H1 (cell line): Measurements from ENCODE around the gene GRHL3. TPM values are rescaled to one million over a fixed set of nuclear protein-coding genes. Genes with fewer than 3 reads are reported as not detected.

Experiments
- CTCF ChIA-PET: fragments of 300-600 bp; sonication (Branson Sonifier 250); formaldehyde crosslinking; loops from one replicate; lab custom pipeline; 2021; ENCODE audit not compliant: partially characterized antibody; lab: Charles Lee
- POLR2A ChIA-PET: fragments of 300-600 bp; sonication (Branson Sonifier 250); formaldehyde crosslinking; loops from one replicate; lab custom pipeline; 2021; ENCODE audit warnings: inconsistent platforms; ENCODE audit not compliant: partially characterized antibody; lab: Charles Lee
- DNase-seq, 2 experiments: peaks; one replicate each; pipeline versions ENCODE4 v3.0.0 to v3.0.0-alpha.2; 2010 to 2022; ENCODE audit warnings: low spot score in 2 of 2, low read depth in 1 of 2, mixed read lengths in 1 of 2
- FAIRE-seq: peaks from 2 replicates; lab custom pipeline; 2011; peaks lifted over from hg19 to GRCh38; lab: Jason Lieb, UNC
- H2AFZ ChIP-seq: 2 replicates; pipeline ENCODE4 v1.8.1; 2012; ENCODE audit warnings: low read length, inconsistent platforms
- H2AK5ac ChIP-seq: 2 replicates; pipeline ENCODE4 v1.6.1; 2013; ENCODE audit warnings: low read depth, low read length
- H2BK120ac ChIP-seq: replicated peaks from 2 replicates; pipeline ENCODE3; 2013; ENCODE audit warnings: low read depth, low read length, inconsistent platforms
- H2BK12ac ChIP-seq: 2 replicates; pipeline ENCODE4 v1.6.1; 2013; ENCODE audit warnings: low read depth, low read length
- H2BK15ac ChIP-seq: 2 replicates; pipeline ENCODE4 v1.6.1; 2013; ENCODE audit warnings: low read length
- H2BK20ac ChIP-seq: 2 replicates; pipeline ENCODE4 v1.6.1; 2013; ENCODE audit warnings: low read length
- H2BK5ac ChIP-seq: 2 replicates; pipeline ENCODE4 v1.6.1; 2013; ENCODE audit warnings: low read depth, low read length
- H3K14ac ChIP-seq: 2 replicates; pipeline ENCODE4 v1.6.1; 2013; ENCODE audit warnings: inconsistent platforms; ENCODE audit not compliant: insufficient read length
- H3K18ac ChIP-seq: 2 replicates; pipeline ENCODE4 v1.6.1; 2013; ENCODE audit warnings: low read length; ENCODE audit errors: extremely low read depth
- H3K23ac ChIP-seq: 2 replicates; pipeline ENCODE4 v1.6.1; 2013; ENCODE audit warnings: inconsistent platforms; ENCODE audit not compliant: insufficient read length
- H3K23me2 ChIP-seq: 2 replicates; pipeline ENCODE4 v1.6.1; 2013; ENCODE audit warnings: low read depth, low read length
- H3K27ac ChIP-seq: 2 replicates; pipeline ENCODE4 v1.6.1; 2011; ENCODE audit warnings: low read depth, low read length, inconsistent platforms
- H3K27me3 ChIP-seq, 4 experiments: replicated peaks in 1 of 4; 1 replicate in 1 of 4; 2 replicates in 3 of 4; pipeline versions ENCODE4 v1.6.1 to v1.8.1; 2011 to 2013; ENCODE audit warnings: low read length in 3 of 4, mild to moderate bottlenecking in 3 of 4, inconsistent platforms in 2 of 4, mixed read lengths in 2 of 4, moderate library complexity in 1 of 4; ENCODE audit not compliant: control insufficient read depth in 3 of 4, insufficient read depth in 3 of 4; ENCODE audit errors: extremely low read depth in 1 of 4
- H3K36me3 ChIP-seq, 4 experiments: 2 replicates each; pipeline versions ENCODE4 v1.6.1 to v1.8.1; 2011 to 2013; ENCODE audit warnings: mild to moderate bottlenecking in 4 of 4, low read length in 3 of 4, moderate library complexity in 2 of 4, control low read depth in 1 of 4, inconsistent platforms in 1 of 4; ENCODE audit not compliant: insufficient read depth in 4 of 4, control insufficient read depth in 2 of 4
- H3K4ac ChIP-seq: replicated peaks from 2 replicates; pipeline ENCODE3; 2013; ENCODE audit warnings: low read length, low read depth, mixed read lengths, inconsistent platforms; ENCODE audit not compliant: insufficient read length
- H3K4me1 ChIP-seq, 4 experiments: replicated peaks in 1 of 4; 1 replicate in 1 of 4; 2 replicates in 3 of 4; pipeline versions ENCODE4 v1.6.1 to v1.8.1; 2011 to 2013; ENCODE audit warnings: low read length in 3 of 4, inconsistent platforms in 2 of 4, mixed read lengths in 1 of 4; ENCODE audit not compliant: insufficient read depth in 4 of 4, control insufficient read depth in 3 of 4
- H3K4me2 ChIP-seq, 2 experiments: 2 replicates each; pipeline versions ENCODE4 v1.6.1 to v1.8.1; 2011 to 2013; ENCODE audit warnings: low read depth in 2 of 2, low read length in 2 of 2, control low read depth in 1 of 2, inconsistent platforms in 1 of 2, mild to moderate bottlenecking in 1 of 2; ENCODE audit not compliant: insufficient read depth in 1 of 2
- H3K4me3 ChIP-seq, 4 experiments: fragments of 200-600, 300-600 bp in 1 of 4; sonication (generic), shearing (Covaris generic), sonication (Bioruptor Twin) in 1 of 4; 2 replicates each; pipeline versions ENCODE4 v1.5.1 to v1.8.1; 2011 to 2016; ENCODE audit warnings: low read length in 4 of 4, low read depth in 3 of 4, control low read depth in 2 of 4, inconsistent platforms in 2 of 4, mild to moderate bottlenecking in 2 of 4, mixed read lengths in 1 of 4, moderate library complexity in 1 of 4; ENCODE audit not compliant: insufficient read depth in 2 of 4; ENCODE audit errors: extremely low read depth in 1 of 4
- H3K56ac ChIP-seq: replicated peaks from 2 replicates; pipeline ENCODE3; 2013; ENCODE audit warnings: low read depth, mild to moderate bottlenecking, mixed read lengths, low read length, inconsistent platforms; ENCODE audit not compliant: insufficient read length
- H3K79me1 ChIP-seq: 2 replicates; pipeline ENCODE4 v1.6.1; 2013; ENCODE audit warnings: low read depth, low read length, control low read depth
- H3K79me2 ChIP-seq, 2 experiments: 2 replicates each; pipeline versions ENCODE4 v1.6.1 to v1.8.1; 2012 to 2013; ENCODE audit warnings: low read length in 2 of 2, mild to moderate bottlenecking in 2 of 2, inconsistent platforms in 1 of 2; ENCODE audit not compliant: insufficient read depth in 2 of 2, control insufficient read depth in 1 of 2
- H3K9ac ChIP-seq, 4 experiments: replicated peaks in 1 of 4; 1 replicate in 1 of 4; 2 replicates in 3 of 4; pipeline versions ENCODE4 v1.6.1 to v1.8.1; 2011 to 2013; ENCODE audit warnings: low read depth in 3 of 4, low read length in 3 of 4, control low read depth in 2 of 4, mild to moderate bottlenecking in 2 of 4, moderate library complexity in 2 of 4, inconsistent platforms in 1 of 4; ENCODE audit errors: extremely low read depth in 1 of 4
- H3K9me3 ChIP-seq, 2 experiments: 2 replicates each; pipeline versions ENCODE4 v1.6.1 to v1.8.1; 2012 to 2013; ENCODE audit warnings: mild to moderate bottlenecking in 2 of 2, moderate library complexity in 2 of 2, control low read depth in 1 of 2, inconsistent platforms in 1 of 2, low read depth in 1 of 2, low read length in 1 of 2, mixed read lengths in 1 of 2; ENCODE audit not compliant: insufficient read depth in 2 of 2
- H4K20me1 ChIP-seq, 2 experiments: replicated peaks in 1 of 2; 2 replicates each; pipeline versions ENCODE3 to v1.8.1; 2011 to 2013; ENCODE audit warnings: inconsistent platforms in 2 of 2, low read length in 2 of 2, mild to moderate bottlenecking in 1 of 2; ENCODE audit not compliant: insufficient read depth in 2 of 2, control insufficient read depth in 1 of 2
- H4K5ac ChIP-seq: 2 replicates; pipeline ENCODE4 v1.6.1; 2013; ENCODE audit warnings: low read length, low read depth, mixed read lengths, inconsistent platforms; ENCODE audit not compliant: insufficient read length
- H4K8ac ChIP-seq: 2 replicates; pipeline ENCODE4 v1.8.0; 2013; ENCODE audit warnings: mild to moderate bottlenecking, moderate library complexity, low read length, inconsistent platforms; ENCODE audit not compliant: insufficient read depth; ENCODE audit errors: extremely low read depth
- H4K91ac ChIP-seq: replicated peaks from 2 replicates; pipeline ENCODE3; 2013; ENCODE audit warnings: low read length, mixed read lengths, inconsistent platforms; ENCODE audit not compliant: insufficient read length
- ASH2L ChIP-seq: fragments of 200-600, 300-600 bp; sonication (generic); IDR thresholded peaks from one replicate; pipeline ENCODE4 v1.7.1; 2017; ENCODE audit warnings: low read length
- CBX5 ChIP-seq: fragments of 300-800, 300-1000 bp; sonication (generic); IDR thresholded peaks from 2 replicates; pipeline ENCODE4 v1.7.1; 2016; ENCODE audit warnings: antibody characterized with exemption, low read length, low read depth
- EZH2 ChIP-seq: fragments of 200-600 bp; sonication (generic); IDR thresholded peaks from 2 replicates; pipeline ENCODE4 v1.7.1; 2012; ENCODE audit warnings: low read depth, mild to moderate bottlenecking, moderate library complexity, low read length, inconsistent platforms; ENCODE audit not compliant: severe bottlenecking
- FOSL1 ChIP-seq: IDR thresholded peaks from 2 replicates; pipeline ENCODE4 v1.6.1; 2011; ENCODE audit warnings: mild to moderate bottlenecking, low read depth, low read length, moderate library complexity; ENCODE audit not compliant: insufficient read depth
- JUN ChIP-seq: IDR thresholded peaks from 2 replicates; pipeline ENCODE4 v1.6.1; 2011; ENCODE audit warnings: low read depth, mild to moderate bottlenecking, improper control_type of control experiment, low read length
- NANOG ChIP-seq: IDR thresholded peaks from 2 replicates; pipeline ENCODE4 v1.6.1; 2011; ENCODE audit warnings: low read length, low read depth, mild to moderate bottlenecking, inconsistent platforms; ENCODE audit not compliant: insufficient read depth, poor library complexity, severe bottlenecking
- RBBP5 ChIP-seq: IDR thresholded peaks from 2 replicates; pipeline ENCODE4 v1.7.1; 2012; ENCODE audit warnings: low read depth, mild to moderate bottlenecking, inconsistent platforms, low read length, moderate library complexity, borderline replicate concordance
- RNF2 ChIP-seq: fragments of 200-900, 300-1000 bp; sonication (generic); IDR thresholded peaks from 2 replicates; pipeline ENCODE4 v1.7.1; 2016; ENCODE audit warnings: borderline replicate concordance, low read depth, mild to moderate bottlenecking, antibody characterized with exemption, low read length; ENCODE audit not compliant: poor library complexity, severe bottlenecking; ENCODE audit errors: missing control alignments
- TAF7 ChIP-seq: optimal IDR thresholded peaks from 2 replicates; pipeline ENCODE3; 2011; ENCODE audit warnings: low read depth, mild to moderate bottlenecking, inconsistent platforms, low read length, moderate library complexity, borderline replicate concordance
- WGBS, 2 experiments: shearing (Covaris generic) in 1 of 2; methylation state at CpG; one replicate each; pipeline versions ENCODE4 v1.1.6 to v1.1.7; 2013 to 2015; ENCODE audit warnings: low lambda C conversion rate in 2 of 2, mixed read lengths in 2 of 2, inconsistent platforms in 1 of 2, low coverage in 1 of 2, missing lambda C conversion rate in 1 of 2; ENCODE audit not compliant: insufficient replicate concordance in 2 of 2, insufficient coverage in 1 of 2, insufficient read length in 1 of 2; ENCODE audit errors: extremely low coverage in 1 of 2, missing lambda C conversion rate in 1 of 2; 5-methylcytosine and 5-hydroxymethylcytosine counted together
- polyA plus RNA-seq, 7 experiments: library from polyadenylated mRNA; depleted of rRNA in 3 of 7; stranded (reverse) in 5 of 7; unstranded in 2 of 7; fragments of >200 nt in 5 of 7; fragments of 200-250 nt in 2 of 7; gene quantifications; 1 replicate in 5 of 7; 2 replicates in 1 of 7; 4 replicates in 1 of 7; pipeline versions ENCODE4 v1.2.1 to v1.2.3, GENCODE V29; 2011 to 2013; ENCODE audit warnings: missing spikeins in 2 of 7, mixed read lengths in 2 of 7
- total RNA-seq: library from RNA; stranded (reverse); fragmentation: NEBNext Ultra II Directional; extraction: Animal tissue kit (Norgen Biotek cat#: 25700); gene quantifications from 2 replicates; pipeline ENCODE4 v1.2.1, GENCODE V29; 2021
- TF ChIP-seq, protein P1 (sequence below): IDR thresholded peaks from 2 replicates; pipeline ENCODE4 v1.6.1; 2011; ENCODE audit warnings: low read depth, mild to moderate bottlenecking, low read length; ENCODE audit not compliant: insufficient read depth
- TF ChIP-seq, protein P2 (sequence below): IDR thresholded peaks from 2 replicates; pipeline ENCODE4 v1.6.1; 2011; ENCODE audit warnings: low read length, improper control_type of control experiment

Gene GRHL3
- total and polyA plus RNA-seq, 2 of the 8 experiments (the other 6 are each of a cell fraction or from before 2014, with no cell fraction given): 0.80 to 1.8 TPM

DNA sequence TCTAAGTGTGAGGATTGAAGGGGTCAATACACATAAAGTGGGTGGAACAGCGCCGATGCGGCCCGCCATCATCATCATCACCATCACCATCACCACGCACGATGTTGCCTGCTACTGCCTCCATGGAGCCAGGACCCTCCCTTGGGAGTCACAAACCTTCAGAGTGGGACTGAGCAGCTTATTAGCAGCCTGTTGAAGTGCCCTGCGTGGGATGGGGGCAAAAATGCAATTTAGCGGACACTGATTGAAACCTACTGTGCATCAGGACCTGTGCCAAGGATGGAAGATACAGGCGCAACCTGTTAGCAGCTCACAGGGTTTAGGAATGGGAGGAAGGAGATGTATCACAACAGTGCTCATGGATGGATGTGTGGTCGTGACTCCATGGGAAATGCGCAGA lies 67.8 kb downstream of the GRHL3 start:
- Histone ChIP-seq H3K79me1 (no peaks in the 10 kb centered on the region), H2BK15ac (no peak overlapping the region), H3K18ac (no peak overlapping the region), H3K9me3 (no peaks in the 10 kb centered on the region), H3K4me3 (no peak overlapping the region), H3K4me1 (no peaks in the 10 kb centered on the region), H2AFZ (no peak overlapping the region), H4K8ac (no peak overlapping the region), H3K56ac (no peak overlapping the region), H3K27me3 (no peaks in the 10 kb centered on the region), H3K36me3 (no peaks in the 10 kb centered on the region; a peak in 2 of 8 replicates), H2BK12ac (no peak overlapping the region), H3K23ac (no peak overlapping the region), H2BK120ac (no peak overlapping the region), H3K14ac (no peak overlapping the region), H4K20me1 (no peaks in the 10 kb centered on the region), H4K5ac (no peak overlapping the region), H2BK20ac (no peak overlapping the region), H2BK5ac (no peak overlapping the region; the same call in 1 of the 2 replicates), H2AK5ac (no peak overlapping the region), H3K27ac (no peak overlapping the region), H3K79me2 (no peaks in the 10 kb centered on the region), H4K91ac (no peak overlapping the region), H3K23me2 (no peaks in the 10 kb centered on the region), H3K9ac (no peak overlapping the region), H3K4ac (no peak overlapping the region), H3K4me2 (no peak overlapping the region)
- FAIRE-seq (no peak), DNase-seq (no peak)
- WGBS, 2 experiments: 94% methylated on average over 11 of the region's 11 CpGs; no CpG with 5 or more reads in 1 of the 2 experiments
- ChIA-PET CTCF (interaction anchor here (0.7 to 9.8 kb wide), 11 partner anchors 15 to 315 kb away, joined by 3 to 233 read pairs (median 4); no protein-coding TSS in a partner anchor), POLR2A (interaction anchor here (0.6 to 1.1 kb wide), 2 partner anchors 237 to 339 kb away, joined by 3 to 4 read pairs; no protein-coding TSS in a partner anchor)
- no peak for TF ChIP-seq ASH2L
- no peak for TF ChIP-seq RBBP5
- no peak for TF ChIP-seq RNF2
- TF ChIP-seq JUN: no peak
- TF ChIP-seq, protein P1, sequence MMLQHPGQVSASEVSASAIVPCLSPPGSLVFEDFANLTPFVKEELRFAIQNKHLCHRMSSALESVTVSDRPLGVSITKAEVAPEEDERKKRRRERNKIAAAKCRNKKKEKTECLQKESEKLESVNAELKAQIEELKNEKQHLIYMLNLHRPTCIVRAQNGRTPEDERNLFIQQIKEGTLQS: no peak
- TF ChIP-seq FOSL1: no peak
- no peak for TF ChIP-seq EZH2
- no peak for TF ChIP-seq CBX5
- TF ChIP-seq, protein P2, sequence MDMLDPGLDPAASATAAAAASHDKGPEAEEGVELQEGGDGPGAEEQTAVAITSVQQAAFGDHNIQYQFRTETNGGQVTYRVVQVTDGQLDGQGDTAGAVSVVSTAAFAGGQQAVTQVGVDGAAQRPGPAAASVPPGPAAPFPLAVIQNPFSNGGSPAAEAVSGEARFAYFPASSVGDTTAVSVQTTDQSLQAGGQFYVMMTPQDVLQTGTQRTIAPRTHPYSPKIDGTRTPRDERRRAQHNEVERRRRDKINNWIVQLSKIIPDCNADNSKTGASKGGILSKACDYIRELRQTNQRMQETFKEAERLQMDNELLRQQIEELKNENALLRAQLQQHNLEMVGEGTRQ: no peak
- no peak for TF ChIP-seq TAF7
- TF ChIP-seq NANOG: no peak
